GM19463 (cell line): ENCODE data around the gene KLHL24.
A peak's percentile ranks its signal among the peaks of the same experiment; 100 is the strongest.
"Not testable (repeated sequence)": the region's sequence is repeated elsewhere in the genome, so short reads cannot be mapped to it uniquely, and the experiment has no call there.

Experiments used
- ATAC-seq: cut with Tn5 transposase; IDR thresholded peaks from one replicate; pipeline ENCODE4 v1.9.1; 2021; ENCODE audit warnings: mild to moderate bottlenecking, moderate library complexity; ENCODE audit not compliant: unreplicated experiment

Gene KLHL24

GRCh38 chr3:183634707-183635106 is 716 bp upstream of the KLHL24 start:
- no peak for ATAC-seq

- ATAC-seq = no peak
Measured at GRCh38 chr3:183635107-183635430, 354 bp upstream of the KLHL24 start.

- peak; percentile 67 for ATAC-seq
Measured at GRCh38 chr3:183636221-183637105, 1.0 kb downstream of the KLHL24 start.

GRCh38 chr3:183637106-183637486 is 1.7 kb downstream of the KLHL24 start:
- no peak for ATAC-seq

- not testable (repeated sequence) for ATAC-seq
Measured at GRCh38 chr3:183637633-183638032, 2.2 kb downstream of the KLHL24 start.

- no peak for ATAC-seq
Measured at GRCh38 chr3:183638101-183638852, 2.9 kb downstream of the KLHL24 start.

- not testable (repeated sequence) for ATAC-seq
Measured at GRCh38 chr3:183640635-183641034, 5.2 kb downstream of the KLHL24 start.

- no peak for ATAC-seq
Measured at GRCh38 chr3:183641882-183642281, 6.5 kb downstream of the KLHL24 start.

GRCh38 chr3:183644244-183644643 is 8.8 kb downstream of the KLHL24 start:
- ATAC-seq = no peak

- ATAC-seq = no peak
Measured at GRCh38 chr3:183645254-183645653, 9.8 kb downstream of the KLHL24 start.

- ATAC-seq = no peak
Measured at GRCh38 chr3:183650554-183650953, 15.1 kb downstream of the KLHL24 start.

GRCh38 chr3:183653209-183654064 is 18.0 kb downstream of the KLHL24 start:
- ATAC-seq = no peak

GRCh38 chr3:183654727-183655126 is 19.3 kb downstream of the KLHL24 start:
- ATAC-seq = no peak

- no peak for ATAC-seq
Measured at GRCh38 chr3:183662099-183662498, 26.7 kb downstream of the KLHL24 start.

- ATAC-seq = no peak
Measured at GRCh38 chr3:183664913-183665381, 29.5 kb downstream of the KLHL24 start.

GRCh38 chr3:183680061-183680460 is 44.6 kb downstream of the KLHL24 start:
- no peak for ATAC-seq

GRCh38 chr3:183687705-183688104 is 52.3 kb downstream of the KLHL24 start:
- no peak for ATAC-seq

- no peak for ATAC-seq
Measured at GRCh38 chr3:183688874-183689273, 53.5 kb downstream of the KLHL24 start.

GRCh38 chr3:183689621-183690020 is 54.2 kb downstream of the KLHL24 start:
- ATAC-seq = not testable (repeated sequence)

- ATAC-seq = no peak
Measured at GRCh38 chr3:183690402-183690995, 55.1 kb downstream of the KLHL24 start.

GRCh38 chr3:183692436-183692835 is 57.0 kb downstream of the KLHL24 start:
- no peak for ATAC-seq
